Breast epithelium (tissue), 4 donors: ENCODE measurements around the gene KIF9. TPM values are rescaled to one million over a fixed set of nuclear protein-coding genes. Genes with fewer than 3 reads are reported as not detected.
"Not testable (repeated sequence)": the region's sequence is repeated elsewhere in the genome, so short reads cannot be mapped to it uniquely, and the experiment has no call there.

ENCODE experiments used
- DNase-seq, 2 donors: peaks; one replicate each; pipeline ENCODE4 v3.0.0-alpha.2; 2019; ENCODE audit warnings: low spot score in 2 of 2
- H3K27ac ChIP-seq, 2 donors: fragments of 200-600 bp; sonication (generic) in 1 of 2; one replicate each; pipeline ENCODE4 v1.5.1; 2016 to 2019; ENCODE audit warnings: mild to moderate bottlenecking in 1 of 2
- H3K27me3 ChIP-seq, 2 donors: fragments of 200-600 bp; sonication (generic) in 1 of 2; one replicate each; pipeline versions ENCODE4 v1.5.1 to v1.6.0; 2017 to 2019; ENCODE audit warnings: control low read depth in 1 of 2, mild to moderate bottlenecking in 1 of 2
- H3K36me3 ChIP-seq: fragments of 200-600 bp; one replicate; pipeline ENCODE4 v1.5.1; 2019
- H3K4me1 ChIP-seq, 2 donors: fragments of 200-600 bp; sonication (generic); one replicate each; pipeline ENCODE4 v1.5.1; 2016 to 2019; ENCODE audit warnings: control low read depth in 1 of 2
- H3K4me3 ChIP-seq, 3 donors: fragments of 200-600 bp; sonication (generic); 1 replicate in 2 of 3; 2 replicates in 1 of 3; pipeline ENCODE4 v1.5.1; 2016 to 2019; ENCODE audit warnings: mild to moderate bottlenecking in 3 of 3, moderate library complexity in 2 of 3
- H3K9me3 ChIP-seq, 2 donors: fragments of 200-600 bp; sonication (generic) in 1 of 2; one replicate each; pipeline ENCODE4 v1.5.1; 2016 to 2019; ENCODE audit warnings: control low read depth in 1 of 2
- POLR2A ChIP-seq: fragments of 450-650 bp; IDR thresholded peaks from one replicate; pipeline ENCODE4 v1.6.1; 2016; ENCODE audit warnings: antibody characterized with exemption, mild to moderate bottlenecking, moderate library complexity
- POLR2AphosphoS5 ChIP-seq, 3 donors: sonication (generic); formaldehyde crosslinking; IDR thresholded peaks; one replicate each; pipeline ENCODE4 v1.6.1; 2017; ENCODE audit warnings: antibody characterized with exemption in 3 of 3
- intact Hi-C: fragments of 100-400 bp; cut with DNase I; formaldehyde crosslinking; loops from one replicate; pipeline ENCODE4 v1.15.1; 2023; ENCODE audit warnings: low total_unique reads
- total RNA-seq, 3 donors: library from RNA; depleted of rRNA; stranded (reverse); fragments of >200 nt; gene quantifications; one replicate each; pipeline ENCODE4 v1.1.0, GENCODE V29; 2016
- TF ChIP-seq, protein P1 (sequence below), 3 donors: fragments of 450-650 bp; IDR thresholded peaks; one replicate each; pipeline ENCODE4 v1.5.1; 2016 to 2017; ENCODE audit warnings: antibody characterized with exemption in 3 of 3, mild to moderate bottlenecking in 3 of 3, moderate library complexity in 3 of 3

Gene KIF9
- total RNA-seq, 3 donors from 2014 or later: 4.5 to 10.7 (median 9.5) TPM

DNA sequence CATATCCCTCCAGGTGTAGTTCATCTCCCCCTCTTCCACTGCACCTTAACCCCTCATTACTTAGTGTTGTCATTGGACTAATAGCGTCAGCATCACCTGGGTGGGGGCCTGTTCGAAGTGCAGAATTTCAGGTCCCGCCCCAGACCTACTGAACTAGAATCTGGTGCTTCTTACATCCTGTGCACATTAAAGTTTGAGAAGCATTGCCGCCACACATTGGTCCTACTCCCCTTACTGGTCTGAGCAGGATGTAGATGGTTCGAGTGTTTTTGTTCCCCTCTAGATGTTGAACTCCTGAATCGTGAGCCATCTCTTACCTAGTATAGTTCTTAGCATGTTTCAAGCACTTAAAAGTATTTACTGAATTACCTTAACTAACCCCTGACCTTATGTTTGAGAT, 13.4 kb upstream of the KIF9 start:
- no peaks in the 10 kb centered on the region for H3K36me3 ChIP-seq
- H3K9me3 ChIP-seq: no peaks in the 10 kb centered on the region
- H3K4me1 ChIP-seq: no peaks in the 10 kb centered on the region
- no peak for DNase-seq
- no peak overlapping the region for H3K4me3 ChIP-seq
- TF ChIP-seq POLR2A (no peak), POLR2AphosphoS5 (IDR thresholded peaks at IDR 0.05) (no peak)
- TF ChIP-seq, protein P1, sequence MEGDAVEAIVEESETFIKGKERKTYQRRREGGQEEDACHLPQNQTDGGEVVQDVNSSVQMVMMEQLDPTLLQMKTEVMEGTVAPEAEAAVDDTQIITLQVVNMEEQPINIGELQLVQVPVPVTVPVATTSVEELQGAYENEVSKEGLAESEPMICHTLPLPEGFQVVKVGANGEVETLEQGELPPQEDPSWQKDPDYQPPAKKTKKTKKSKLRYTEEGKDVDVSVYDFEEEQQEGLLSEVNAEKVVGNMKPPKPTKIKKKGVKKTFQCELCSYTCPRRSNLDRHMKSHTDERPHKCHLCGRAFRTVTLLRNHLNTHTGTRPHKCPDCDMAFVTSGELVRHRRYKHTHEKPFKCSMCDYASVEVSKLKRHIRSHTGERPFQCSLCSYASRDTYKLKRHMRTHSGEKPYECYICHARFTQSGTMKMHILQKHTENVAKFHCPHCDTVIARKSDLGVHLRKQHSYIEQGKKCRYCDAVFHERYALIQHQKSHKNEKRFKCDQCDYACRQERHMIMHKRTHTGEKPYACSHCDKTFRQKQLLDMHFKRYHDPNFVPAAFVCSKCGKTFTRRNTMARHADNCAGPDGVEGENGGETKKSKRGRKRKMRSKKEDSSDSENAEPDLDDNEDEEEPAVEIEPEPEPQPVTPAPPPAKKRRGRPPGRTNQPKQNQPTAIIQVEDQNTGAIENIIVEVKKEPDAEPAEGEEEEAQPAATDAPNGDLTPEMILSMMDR (IDR thresholded peaks at IDR 0.05): no peak
- no peaks in the 10 kb centered on the region for H3K27me3 ChIP-seq
- no peak overlapping the region for H3K27ac ChIP-seq
- intact Hi-C loops: no loop called here

DNA sequence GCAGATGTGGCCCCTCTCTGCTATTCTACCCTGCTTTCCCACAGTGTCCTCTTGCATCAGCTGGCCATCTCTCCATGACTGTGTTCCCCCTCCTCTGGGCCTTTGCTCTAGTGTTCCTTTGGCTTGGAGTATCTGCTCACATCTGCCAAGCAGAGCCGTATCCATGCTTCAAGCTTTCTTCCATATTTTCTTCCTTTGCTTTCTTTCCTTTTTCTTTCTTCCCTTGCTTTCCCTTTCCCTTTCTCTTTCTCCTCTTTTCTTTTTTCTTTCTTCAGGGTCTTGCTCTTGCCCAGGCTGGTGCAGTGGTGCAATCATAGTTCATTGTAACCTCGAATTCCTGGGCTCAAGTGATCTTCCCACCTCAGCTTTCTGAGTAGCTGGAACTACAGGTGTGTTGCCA, 12.7 kb upstream of the KIF9 start:
- intact Hi-C loops: no loop called here
- no peak for DNase-seq
- Histone ChIP-seq H3K4me3 (no peak overlapping the region), H3K4me1 (no peaks in the 10 kb centered on the region), H3K9me3 (no peaks in the 10 kb centered on the region), H3K36me3 (no peaks in the 10 kb centered on the region), H3K27ac (no peak overlapping the region), H3K27me3 (no peaks in the 10 kb centered on the region)
- TF ChIP-seq POLR2A: no peak
- TF ChIP-seq POLR2AphosphoS5 (IDR thresholded peaks at IDR 0.05): no peak
- TF ChIP-seq, protein P1 (IDR thresholded peaks at IDR 0.05): no peak

GRCh38 chr3:47294392-47294791, 11.8 kb upstream of the KIF9 start:
- TF ChIP-seq POLR2A (no peak), POLR2AphosphoS5 (IDR thresholded peaks at IDR 0.05) (no peak)
- TF ChIP-seq, protein P1 (IDR thresholded peaks at IDR 0.05): no peak
- H3K4me3 ChIP-seq: no peak overlapping the region
- intact Hi-C loops: no loop called here
- no peaks in the 10 kb centered on the region for H3K36me3 ChIP-seq
- H3K27me3 ChIP-seq: no peaks in the 10 kb centered on the region
- DNase-seq: no peak
- H3K27ac ChIP-seq: no peak overlapping the region
- H3K9me3 ChIP-seq: no peaks in the 10 kb centered on the region
- no peaks in the 10 kb centered on the region for H3K4me1 ChIP-seq

- no peak for DNase-seq
- intact Hi-C loops: no loop called here
- TF ChIP-seq POLR2A: no peak
- TF ChIP-seq POLR2AphosphoS5 (IDR thresholded peaks at IDR 0.05): no peak
- TF ChIP-seq, protein P1 (IDR thresholded peaks at IDR 0.05): no peak
These were observed 11.2 kb upstream of the KIF9 start for GRCh38 chr3:47293822-47294221.

GRCh38 chr3:47291754-47292420, 9.3 kb upstream of the KIF9 start:
- H3K4me1 ChIP-seq, H3K36me3 ChIP-seq, H3K4me3 ChIP-seq, H3K27ac ChIP-seq, H3K9me3 ChIP-seq, H3K27me3 ChIP-seq, intact Hi-C loops, DNase-seq: not testable (repeated sequence)

More at GRCh38 chr3:47293822-47294221, 11.2 kb upstream of the KIF9 start:
- no peaks in the 10 kb centered on the region for H3K4me1 ChIP-seq
- H3K36me3 ChIP-seq: no peaks in the 10 kb centered on the region
- H3K27me3 ChIP-seq: no peaks in the 10 kb centered on the region
- H3K4me3 ChIP-seq: no peak overlapping the region
- H3K9me3 ChIP-seq: no peaks in the 10 kb centered on the region
- H3K27ac ChIP-seq: no peak overlapping the region
